H1 (cell line): Measurements from ENCODE around the gene TSKS. TPM values are rescaled to one million over a fixed set of nuclear protein-coding genes. Genes with fewer than 3 reads are reported as not detected.

Experiments used
- CTCF ChIA-PET: fragments of 300-600 bp; sonication (Branson Sonifier 250); formaldehyde crosslinking; loops from one replicate; lab custom pipeline; 2021; ENCODE audit not compliant: partially characterized antibody; lab: Charles Lee
- POLR2A ChIA-PET: fragments of 300-600 bp; sonication (Branson Sonifier 250); formaldehyde crosslinking; loops from one replicate; lab custom pipeline; 2021; ENCODE audit warnings: inconsistent platforms; ENCODE audit not compliant: partially characterized antibody; lab: Charles Lee
- DNase-seq, 2 experiments: peaks; one replicate each; pipeline versions ENCODE4 v3.0.0 to v3.0.0-alpha.2; 2010 to 2022; ENCODE audit warnings: low spot score in 2 of 2, low read depth in 1 of 2, mixed read lengths in 1 of 2
- FAIRE-seq: peaks from 2 replicates; lab custom pipeline; 2011; peaks lifted over from hg19 to GRCh38; lab: Jason Lieb, UNC
- H2AFZ ChIP-seq: 2 replicates; pipeline ENCODE4 v1.8.1; 2012; ENCODE audit warnings: low read length, inconsistent platforms
- H2AK5ac ChIP-seq: 2 replicates; pipeline ENCODE4 v1.6.1; 2013; ENCODE audit warnings: low read depth, low read length
- H2BK120ac ChIP-seq: replicated peaks from 2 replicates; pipeline ENCODE3; 2013; ENCODE audit warnings: low read depth, low read length, inconsistent platforms
- H2BK12ac ChIP-seq: 2 replicates; pipeline ENCODE4 v1.6.1; 2013; ENCODE audit warnings: low read depth, low read length
- H2BK15ac ChIP-seq: 2 replicates; pipeline ENCODE4 v1.6.1; 2013; ENCODE audit warnings: low read length
- H2BK20ac ChIP-seq: 2 replicates; pipeline ENCODE4 v1.6.1; 2013; ENCODE audit warnings: low read length
- H2BK5ac ChIP-seq: 2 replicates; pipeline ENCODE4 v1.6.1; 2013; ENCODE audit warnings: low read depth, low read length
- H3K14ac ChIP-seq: 2 replicates; pipeline ENCODE4 v1.6.1; 2013; ENCODE audit warnings: inconsistent platforms; ENCODE audit not compliant: insufficient read length
- H3K18ac ChIP-seq: 2 replicates; pipeline ENCODE4 v1.6.1; 2013; ENCODE audit warnings: low read length; ENCODE audit errors: extremely low read depth
- H3K23ac ChIP-seq: 2 replicates; pipeline ENCODE4 v1.6.1; 2013; ENCODE audit warnings: inconsistent platforms; ENCODE audit not compliant: insufficient read length
- H3K23me2 ChIP-seq: 2 replicates; pipeline ENCODE4 v1.6.1; 2013; ENCODE audit warnings: low read depth, low read length
- H3K27ac ChIP-seq: 2 replicates; pipeline ENCODE4 v1.6.1; 2011; ENCODE audit warnings: low read depth, low read length, inconsistent platforms
- H3K27me3 ChIP-seq, 4 experiments: replicated peaks in 1 of 4; 1 replicate in 1 of 4; 2 replicates in 3 of 4; pipeline versions ENCODE4 v1.6.1 to v1.8.1; 2011 to 2013; ENCODE audit warnings: low read length in 3 of 4, mild to moderate bottlenecking in 3 of 4, inconsistent platforms in 2 of 4, mixed read lengths in 2 of 4, moderate library complexity in 1 of 4; ENCODE audit not compliant: control insufficient read depth in 3 of 4, insufficient read depth in 3 of 4; ENCODE audit errors: extremely low read depth in 1 of 4
- H3K36me3 ChIP-seq, 4 experiments: 2 replicates each; pipeline versions ENCODE4 v1.6.1 to v1.8.1; 2011 to 2013; ENCODE audit warnings: mild to moderate bottlenecking in 4 of 4, low read length in 3 of 4, moderate library complexity in 2 of 4, control low read depth in 1 of 4, inconsistent platforms in 1 of 4; ENCODE audit not compliant: insufficient read depth in 4 of 4, control insufficient read depth in 2 of 4
- H3K4ac ChIP-seq: replicated peaks from 2 replicates; pipeline ENCODE3; 2013; ENCODE audit warnings: low read length, low read depth, mixed read lengths, inconsistent platforms; ENCODE audit not compliant: insufficient read length
- H3K4me1 ChIP-seq, 4 experiments: replicated peaks in 1 of 4; 1 replicate in 1 of 4; 2 replicates in 3 of 4; pipeline versions ENCODE4 v1.6.1 to v1.8.1; 2011 to 2013; ENCODE audit warnings: low read length in 3 of 4, inconsistent platforms in 2 of 4, mixed read lengths in 1 of 4; ENCODE audit not compliant: insufficient read depth in 4 of 4, control insufficient read depth in 3 of 4
- H3K4me2 ChIP-seq, 2 experiments: 2 replicates each; pipeline versions ENCODE4 v1.6.1 to v1.8.1; 2011 to 2013; ENCODE audit warnings: low read depth in 2 of 2, low read length in 2 of 2, control low read depth in 1 of 2, inconsistent platforms in 1 of 2, mild to moderate bottlenecking in 1 of 2; ENCODE audit not compliant: insufficient read depth in 1 of 2
- H3K4me3 ChIP-seq, 4 experiments: fragments of 200-600, 300-600 bp in 1 of 4; sonication (generic), shearing (Covaris generic), sonication (Bioruptor Twin) in 1 of 4; 2 replicates each; pipeline versions ENCODE4 v1.5.1 to v1.8.1; 2011 to 2016; ENCODE audit warnings: low read length in 4 of 4, low read depth in 3 of 4, control low read depth in 2 of 4, inconsistent platforms in 2 of 4, mild to moderate bottlenecking in 2 of 4, mixed read lengths in 1 of 4, moderate library complexity in 1 of 4; ENCODE audit not compliant: insufficient read depth in 2 of 4; ENCODE audit errors: extremely low read depth in 1 of 4
- H3K56ac ChIP-seq: replicated peaks from 2 replicates; pipeline ENCODE3; 2013; ENCODE audit warnings: low read depth, mild to moderate bottlenecking, mixed read lengths, low read length, inconsistent platforms; ENCODE audit not compliant: insufficient read length
- H3K79me1 ChIP-seq: 2 replicates; pipeline ENCODE4 v1.6.1; 2013; ENCODE audit warnings: low read depth, low read length, control low read depth
- H3K79me2 ChIP-seq, 2 experiments: 2 replicates each; pipeline versions ENCODE4 v1.6.1 to v1.8.1; 2012 to 2013; ENCODE audit warnings: low read length in 2 of 2, mild to moderate bottlenecking in 2 of 2, inconsistent platforms in 1 of 2; ENCODE audit not compliant: insufficient read depth in 2 of 2, control insufficient read depth in 1 of 2
- H3K9ac ChIP-seq, 4 experiments: replicated peaks in 1 of 4; 1 replicate in 1 of 4; 2 replicates in 3 of 4; pipeline versions ENCODE4 v1.6.1 to v1.8.1; 2011 to 2013; ENCODE audit warnings: low read depth in 3 of 4, low read length in 3 of 4, control low read depth in 2 of 4, mild to moderate bottlenecking in 2 of 4, moderate library complexity in 2 of 4, inconsistent platforms in 1 of 4; ENCODE audit errors: extremely low read depth in 1 of 4
- H3K9me3 ChIP-seq, 2 experiments: 2 replicates each; pipeline versions ENCODE4 v1.6.1 to v1.8.1; 2012 to 2013; ENCODE audit warnings: mild to moderate bottlenecking in 2 of 2, moderate library complexity in 2 of 2, control low read depth in 1 of 2, inconsistent platforms in 1 of 2, low read depth in 1 of 2, low read length in 1 of 2, mixed read lengths in 1 of 2; ENCODE audit not compliant: insufficient read depth in 2 of 2
- H4K20me1 ChIP-seq, 2 experiments: replicated peaks in 1 of 2; 2 replicates each; pipeline versions ENCODE3 to v1.8.1; 2011 to 2013; ENCODE audit warnings: inconsistent platforms in 2 of 2, low read length in 2 of 2, mild to moderate bottlenecking in 1 of 2; ENCODE audit not compliant: insufficient read depth in 2 of 2, control insufficient read depth in 1 of 2
- H4K5ac ChIP-seq: 2 replicates; pipeline ENCODE4 v1.6.1; 2013; ENCODE audit warnings: low read length, low read depth, mixed read lengths, inconsistent platforms; ENCODE audit not compliant: insufficient read length
- H4K8ac ChIP-seq: 2 replicates; pipeline ENCODE4 v1.8.0; 2013; ENCODE audit warnings: mild to moderate bottlenecking, moderate library complexity, low read length, inconsistent platforms; ENCODE audit not compliant: insufficient read depth; ENCODE audit errors: extremely low read depth
- H4K91ac ChIP-seq: replicated peaks from 2 replicates; pipeline ENCODE3; 2013; ENCODE audit warnings: low read length, mixed read lengths, inconsistent platforms; ENCODE audit not compliant: insufficient read length
- BACH1 ChIP-seq: IDR thresholded peaks from 2 replicates; pipeline ENCODE4 v1.6.1; 2012; ENCODE audit warnings: low read length, improper control_type of control experiment
- CBX8 ChIP-seq: fragments of 300-800, 300-1000 bp; sonication (generic); IDR thresholded peaks from 2 replicates; pipeline ENCODE4 v1.7.1; 2016; ENCODE audit warnings: low read depth, low read length, borderline replicate concordance
- SIN3A ChIP-seq, 2 experiments: IDR thresholded peaks in 1 of 2; conservative IDR thresholded peaks in 1 of 2; 2 replicates each; pipeline ENCODE4 v1.6.1; 2011 to 2012; ENCODE audit warnings: low read length in 2 of 2, improper control_type of control experiment in 1 of 2, low read depth in 1 of 2, mild to moderate bottlenecking in 1 of 2
- TAF7 ChIP-seq: optimal IDR thresholded peaks from 2 replicates; pipeline ENCODE3; 2011; ENCODE audit warnings: low read depth, mild to moderate bottlenecking, inconsistent platforms, low read length, moderate library complexity, borderline replicate concordance
- WGBS, 2 experiments: shearing (Covaris generic) in 1 of 2; methylation state at CpG; one replicate each; pipeline versions ENCODE4 v1.1.6 to v1.1.7; 2013 to 2015; ENCODE audit warnings: low lambda C conversion rate in 2 of 2, mixed read lengths in 2 of 2, inconsistent platforms in 1 of 2, low coverage in 1 of 2, missing lambda C conversion rate in 1 of 2; ENCODE audit not compliant: insufficient replicate concordance in 2 of 2, insufficient coverage in 1 of 2, insufficient read length in 1 of 2; ENCODE audit errors: extremely low coverage in 1 of 2, missing lambda C conversion rate in 1 of 2; 5-methylcytosine and 5-hydroxymethylcytosine counted together
- polyA plus RNA-seq, 7 experiments: library from polyadenylated mRNA; depleted of rRNA in 3 of 7; stranded (reverse) in 5 of 7; unstranded in 2 of 7; fragments of >200 nt in 5 of 7; fragments of 200-250 nt in 2 of 7; gene quantifications; 1 replicate in 5 of 7; 2 replicates in 1 of 7; 4 replicates in 1 of 7; pipeline versions ENCODE4 v1.2.1 to v1.2.3, GENCODE V29; 2011 to 2013; ENCODE audit warnings: missing spikeins in 2 of 7, mixed read lengths in 2 of 7
- total RNA-seq: library from RNA; stranded (reverse); fragmentation: NEBNext Ultra II Directional; extraction: Animal tissue kit (Norgen Biotek cat#: 25700); gene quantifications from 2 replicates; pipeline ENCODE4 v1.2.1, GENCODE V29; 2021
- TF ChIP-seq, protein P1 (sequence below): IDR thresholded peaks from 2 replicates; pipeline ENCODE4 v1.6.1; 2011; ENCODE audit warnings: low read depth, mild to moderate bottlenecking, low read length; ENCODE audit not compliant: insufficient read depth

Gene TSKS
- total and polyA plus RNA-seq, 2 of the 8 experiments (the other 6 are each of a cell fraction or from before 2014, with no cell fraction given): 0.21 TPM; not detected in 1

DNA sequence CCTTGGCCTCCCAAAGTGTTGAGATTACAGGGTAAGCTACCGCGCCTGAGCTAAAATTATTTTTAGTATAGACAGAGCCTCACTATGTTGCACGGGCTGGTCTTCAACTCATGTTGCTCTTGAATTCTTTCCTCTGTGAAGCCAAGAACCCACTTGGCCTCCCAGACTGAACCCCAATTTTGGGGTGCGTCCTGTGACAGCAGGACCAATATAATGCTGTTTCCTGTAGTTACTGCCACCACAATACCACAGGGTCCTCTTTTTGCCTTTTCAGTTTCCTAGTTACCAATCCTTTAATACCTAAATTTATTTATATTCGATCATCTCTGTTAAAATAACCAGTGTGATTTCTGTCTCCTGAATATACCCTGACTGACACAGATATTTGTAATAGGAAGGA is 32.9 kb downstream of the TSKS start:
- H2BK5ac ChIP-seq: no peak overlapping the region
- no peak overlapping the region for H2BK120ac ChIP-seq
- WGBS, 2 experiments: 87% methylated on average over 5 of the region's 5 CpGs; no CpG with 5 or more reads in 1 of the 2 experiments
- H3K4me2 ChIP-seq: no peak overlapping the region
- TF ChIP-seq TAF7 (no peak), SIN3A (conservative IDR thresholded peaks at IDR 0.05 in 1 of 2, IDR thresholded peaks at IDR 0.05 in 1 of 2; ENCODE audit: low read depth in 1 of 2, low read length in 2 of 2) (no peak), BACH1 (no peak), CBX8 (no peak)
- TF ChIP-seq, protein P1, sequence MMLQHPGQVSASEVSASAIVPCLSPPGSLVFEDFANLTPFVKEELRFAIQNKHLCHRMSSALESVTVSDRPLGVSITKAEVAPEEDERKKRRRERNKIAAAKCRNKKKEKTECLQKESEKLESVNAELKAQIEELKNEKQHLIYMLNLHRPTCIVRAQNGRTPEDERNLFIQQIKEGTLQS: no peak
- TF ChIP-seq, all 59 proteins: peak for 0
- H3K36me3 ChIP-seq: no peaks in the 10 kb centered on the region
- no peak overlapping the region for H2AK5ac ChIP-seq
- H3K79me1 ChIP-seq: no peaks in the 10 kb centered on the region
- no peak overlapping the region for H3K14ac ChIP-seq
- H4K20me1 ChIP-seq: no peaks in the 10 kb centered on the region
- no peak overlapping the region for H3K4ac ChIP-seq
- no peak overlapping the region for H4K5ac ChIP-seq
- H2BK12ac ChIP-seq: no peak overlapping the region
- H3K27ac ChIP-seq: no peak overlapping the region
- H3K9me3 ChIP-seq: no peaks in the 10 kb centered on the region
- no peak overlapping the region for H2BK20ac ChIP-seq
- no peak overlapping the region for H3K4me3 ChIP-seq
- ChIA-PET POLR2A (interaction anchor here (1.4 to 1.5 kb wide), 2 partner anchors 14 to 40 kb away, joined by 3 to 4 read pairs; partner anchors contain the start of gene CPT1C), CTCF (interaction anchor here (0.8 to 3.3 kb wide), 5 partner anchors 12 to 23 kb away, joined by 3 to 23 read pairs (median 3); no protein-coding TSS in a partner anchor)
- no peak overlapping the region for H3K9ac ChIP-seq
- no peak overlapping the region for H3K56ac ChIP-seq
- no peaks in the 10 kb centered on the region for H3K4me1 ChIP-seq
- FAIRE-seq: no peak
- H3K23ac ChIP-seq: no peak overlapping the region
- no peak overlapping the region for H4K91ac ChIP-seq
- H3K79me2 ChIP-seq: no peaks in the 10 kb centered on the region
- no peak overlapping the region for H4K8ac ChIP-seq
- no peak for DNase-seq
- no peak overlapping the region for H2AFZ ChIP-seq
- no peak overlapping the region for H2BK15ac ChIP-seq
- no peak overlapping the region for H3K18ac ChIP-seq
- H3K23me2 ChIP-seq: no peaks in the 10 kb centered on the region
- H3K27me3 ChIP-seq: no peaks in the 10 kb centered on the region
